NCI-H1417 (cell line): Measurements from ENCODE around the gene ADORA2B.
A peak's percentile ranks its signal among the peaks of the same experiment; 100 is the strongest.
"Not testable (repeated sequence)": the region's sequence is repeated elsewhere in the genome, so short reads cannot be mapped to it uniquely, and the experiment has no call there.

Source experiments
- DNase-seq, 3 experiments: peaks; one replicate each; lab custom pipeline; 2025; lab: John Stamatoyannopoulos, UW

ADORA2B gene

DNA sequence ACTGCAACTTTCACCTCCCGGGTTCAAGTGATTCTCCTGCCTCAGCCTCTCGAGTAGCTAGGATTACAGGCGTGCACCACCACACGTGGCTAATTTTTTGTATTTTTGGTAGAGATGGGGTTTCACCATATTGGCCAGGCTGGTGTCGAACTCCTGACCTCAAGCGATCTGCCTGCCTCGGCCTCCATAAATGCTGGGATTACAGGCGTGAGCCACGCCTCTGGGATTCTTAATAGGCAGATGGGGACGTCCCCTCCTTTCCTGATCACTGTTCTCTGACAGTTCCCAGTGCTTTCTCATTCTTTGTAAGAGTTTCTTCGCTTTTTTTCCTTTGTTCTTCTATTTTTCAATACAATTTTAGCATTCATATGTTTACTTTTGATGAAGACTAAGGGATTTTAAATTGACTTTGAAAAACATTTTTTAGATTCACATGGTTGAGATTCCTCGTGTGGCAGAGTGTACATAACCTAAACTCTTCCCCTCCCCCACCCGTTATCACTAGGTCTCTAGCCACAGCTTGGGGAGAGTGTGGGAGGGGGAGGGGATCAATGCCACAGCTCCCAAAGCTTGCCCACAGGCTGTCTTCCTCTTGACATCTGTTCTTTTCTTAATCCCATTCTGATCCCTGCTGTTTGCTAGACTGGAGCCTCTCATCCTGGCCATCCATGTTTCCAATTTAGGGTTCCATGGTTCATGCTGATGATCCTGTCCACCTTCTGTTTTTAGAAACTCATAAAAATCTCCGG is 11.0 kb downstream of the ADORA2B start:
- DNase-seq = no peak

DNA sequence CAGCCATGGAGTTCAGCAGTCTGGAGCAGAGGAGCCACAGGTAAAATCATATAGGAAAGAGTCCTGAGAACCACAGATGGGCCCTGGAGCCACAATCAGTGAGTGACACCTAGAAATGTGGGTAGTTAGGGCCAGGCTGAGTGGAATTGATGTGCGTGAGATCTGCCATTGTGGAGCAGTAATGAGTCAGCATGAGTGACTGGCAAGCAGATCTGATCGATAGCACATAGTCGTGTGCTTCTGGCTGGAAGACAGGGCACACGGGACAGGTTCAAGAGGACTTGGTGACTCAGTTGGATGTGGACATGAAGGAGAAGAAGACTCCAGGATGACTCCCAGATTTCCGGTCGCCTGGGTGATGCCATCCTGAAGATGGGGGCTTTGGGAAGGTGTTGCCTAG is 12.3 kb downstream of the ADORA2B start:
- no peak for DNase-seq

DNA sequence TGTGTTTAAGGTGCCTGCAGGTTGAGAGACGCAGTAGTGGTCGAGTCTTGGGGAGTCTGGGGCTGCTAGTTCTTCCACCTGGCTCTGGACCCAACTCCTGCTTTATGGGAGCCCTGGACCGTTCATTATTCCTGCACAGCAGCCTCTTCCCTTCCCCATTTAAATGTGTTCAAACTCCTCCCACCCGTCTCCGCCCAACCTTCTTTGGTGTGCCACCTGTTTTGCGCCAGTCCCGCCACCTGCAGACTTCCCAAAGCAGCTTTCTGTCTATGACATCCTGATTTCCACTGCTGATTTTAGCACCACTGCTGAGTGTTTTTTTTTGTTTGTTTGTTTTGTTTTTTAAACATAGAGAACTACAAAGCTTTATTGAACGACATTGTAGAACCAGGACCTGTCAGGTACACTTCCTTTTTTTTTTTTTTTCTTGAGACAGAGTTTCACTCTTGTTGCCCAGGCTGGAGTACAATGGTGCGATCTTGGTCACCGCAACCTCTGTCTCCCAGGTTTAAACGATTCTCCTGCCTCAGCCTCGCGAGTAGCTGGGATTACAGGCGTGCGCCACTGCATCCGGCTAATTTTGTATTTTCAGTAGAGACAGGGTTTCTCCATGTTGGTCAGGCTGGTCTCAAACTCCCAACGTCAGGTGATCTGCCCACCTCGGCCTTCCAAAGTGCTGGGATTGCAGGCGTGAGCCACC is 12.8 kb downstream of the ADORA2B start:
- DNase-seq = no peak

GRCh38 chr17:15958484-15958854 is 13.5 kb downstream of the ADORA2B start:
- no peak for DNase-seq

GRCh38 chr17:15963670-15964110 is 18.8 kb downstream of the ADORA2B start:
- no peak for DNase-seq

DNA sequence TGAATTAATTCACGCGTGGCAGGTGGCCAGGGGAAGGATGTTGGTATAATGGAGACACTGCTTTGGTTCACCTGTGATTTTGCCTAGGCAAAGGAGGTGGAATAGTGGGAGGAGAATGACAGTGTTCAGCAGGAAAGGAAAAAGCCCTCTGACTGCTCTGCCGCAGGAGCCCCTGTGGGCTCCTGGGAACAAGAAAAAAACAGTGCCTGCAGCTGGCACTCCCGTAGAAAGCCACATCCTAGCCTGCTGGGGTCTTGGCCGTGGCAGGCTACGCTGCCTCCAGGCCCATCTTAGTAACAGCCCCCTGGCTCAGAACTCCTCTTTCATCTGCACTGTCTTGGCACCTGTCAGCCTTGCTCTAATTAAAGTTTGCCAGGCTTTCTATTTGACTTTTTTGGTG is 20.6 kb downstream of the ADORA2B start:
- peak in 1 of 3 experiments; percentile 7 for DNase-seq

- DNase-seq = peak; percentile 49 to 75 (median 71)
Measured at GRCh38 chr17:15966183-15966878, 21.4 kb downstream of the ADORA2B start.

GRCh38 chr17:15966879-15967248 is 21.9 kb downstream of the ADORA2B start:
- DNase-seq = peak in 2 of 3 experiments; percentile 14 to 29

- no peak for DNase-seq
Measured at GRCh38 chr17:15967706-15968399, 22.9 kb downstream of the ADORA2B start.

GRCh38 chr17:15969463-15969862 is 24.5 kb downstream of the ADORA2B start:
- DNase-seq = no peak

DNA sequence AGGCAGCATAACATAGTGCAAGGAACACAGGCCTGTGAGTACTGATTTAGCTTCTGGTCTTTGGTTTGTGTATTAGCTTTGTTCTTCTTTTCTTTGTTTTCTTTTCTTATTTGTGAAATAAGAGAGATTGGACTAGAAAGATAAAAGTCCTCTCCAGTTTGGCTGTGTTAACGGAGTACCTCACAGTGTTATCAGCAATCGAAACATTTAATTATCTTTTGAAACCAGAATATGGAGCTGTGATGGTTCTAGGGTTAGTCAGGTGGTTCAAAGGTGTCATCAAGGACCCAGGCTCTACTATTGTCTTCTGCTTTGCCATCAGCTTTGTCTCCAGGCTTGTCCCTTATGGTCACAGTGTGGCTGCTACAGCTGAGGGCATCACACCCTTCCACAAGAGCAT is 25.6 kb downstream of the ADORA2B start:
- DNase-seq = no peak

- no peak for DNase-seq
Measured at GRCh38 chr17:15971098-15971678, 26.3 kb downstream of the ADORA2B start.

DNA sequence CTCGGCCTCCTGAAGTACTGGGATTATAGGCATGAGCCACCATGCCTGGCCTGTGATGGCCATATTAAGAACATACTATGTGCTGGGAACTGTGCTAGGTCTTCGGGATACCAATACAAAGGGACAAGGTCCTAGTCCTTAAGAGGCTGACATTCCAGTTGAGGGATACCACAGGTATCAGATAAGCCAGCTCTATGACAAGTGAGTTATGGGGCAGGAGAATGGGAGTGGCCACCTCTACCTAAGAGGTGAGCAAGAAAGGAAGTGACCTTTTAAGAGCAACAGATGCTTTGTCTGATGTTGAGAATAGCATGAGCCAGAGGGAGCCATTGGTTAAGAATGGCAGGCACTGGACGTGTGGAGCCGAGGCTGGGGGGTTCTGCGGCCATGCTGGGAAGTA is 27.0 kb downstream of the ADORA2B start:
- DNase-seq = no peak

DNA sequence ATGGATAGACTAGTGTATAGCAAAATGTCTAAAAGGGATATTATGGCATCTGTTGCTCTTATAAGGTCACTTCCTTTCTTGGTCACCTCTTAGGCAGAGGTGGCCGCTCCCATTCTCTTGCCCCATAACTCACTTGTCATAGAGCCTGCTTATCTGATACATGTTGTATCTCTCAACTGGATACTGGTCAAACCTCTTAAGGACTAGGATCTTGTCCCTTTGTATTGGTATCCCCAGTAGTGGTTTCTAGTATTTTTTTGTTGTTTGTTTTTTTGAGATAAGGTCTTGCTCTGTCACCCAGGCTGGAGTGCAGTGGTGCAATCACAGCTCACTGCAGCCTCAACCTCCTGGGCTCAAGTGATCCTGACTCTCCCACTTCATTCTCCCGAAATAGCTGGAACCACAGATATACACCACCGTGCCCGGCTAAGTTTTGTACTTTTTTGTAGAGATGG is 27.6 kb downstream of the ADORA2B start:
- no peak for DNase-seq

- no peak for DNase-seq
Measured at GRCh38 chr17:15973016-15973415, 28.1 kb downstream of the ADORA2B start.

DNA sequence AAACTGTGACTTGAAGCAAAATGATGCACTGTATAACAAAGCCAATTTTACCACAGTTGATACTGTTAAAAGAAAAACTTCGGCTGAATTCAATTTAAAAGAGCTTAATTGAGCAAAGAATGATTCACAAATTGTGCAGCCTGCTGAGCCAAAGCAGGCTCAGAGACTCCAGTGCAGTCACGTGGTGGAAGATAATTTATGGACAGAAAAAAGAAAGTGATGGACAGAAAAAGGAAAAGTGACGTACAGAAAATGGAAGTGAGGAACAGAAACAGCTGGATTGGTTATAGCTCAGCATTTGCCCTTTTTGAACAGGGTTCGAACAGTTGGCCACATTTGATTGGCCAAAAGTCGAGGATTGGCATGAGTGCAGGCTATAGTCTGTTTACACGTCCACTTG is 28.9 kb downstream of the ADORA2B start:
- no peak for DNase-seq

DNA sequence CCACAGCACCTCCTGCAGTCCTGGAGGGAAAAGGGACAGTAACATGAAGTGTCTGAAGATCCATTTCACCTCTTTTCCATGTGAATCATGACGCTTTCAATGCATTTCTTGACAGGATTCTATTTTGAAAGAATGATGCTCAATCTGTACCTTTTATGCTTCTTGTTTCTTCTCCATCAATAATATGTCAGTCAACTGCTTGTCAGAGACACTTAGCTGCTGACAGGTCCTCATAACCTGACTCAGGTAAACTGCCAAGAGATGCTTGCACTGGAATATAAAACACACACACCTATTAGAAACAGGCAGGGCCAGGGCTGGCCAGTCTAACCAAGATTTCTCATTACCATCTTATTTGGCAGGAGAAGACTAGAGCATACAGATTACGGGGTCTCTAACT is 33.0 kb downstream of the ADORA2B start:
- no peak for DNase-seq

GRCh38 chr17:15978606-15979005 is 33.7 kb downstream of the ADORA2B start:
- no peak for DNase-seq

DNA sequence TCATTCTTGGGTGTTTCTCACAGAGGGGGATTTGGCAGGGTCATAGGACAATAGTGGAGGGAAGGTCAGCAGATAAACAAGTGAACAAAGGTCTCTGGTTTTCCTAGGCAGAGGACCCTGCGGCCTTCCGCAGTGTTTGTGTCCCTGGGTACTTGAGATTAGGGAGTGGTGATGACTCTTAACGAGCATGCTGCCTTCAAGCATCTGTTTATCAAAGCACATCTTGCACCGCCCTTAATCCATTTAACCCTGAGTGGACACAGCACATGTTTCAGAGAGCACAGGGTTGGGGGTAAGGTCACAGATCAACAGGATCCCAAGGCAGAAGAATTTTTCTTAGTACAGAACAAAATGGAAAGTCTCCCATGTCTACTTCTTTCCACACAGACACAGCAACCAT is 34.1 kb downstream of the ADORA2B start:
- DNase-seq = not testable (repeated sequence)

DNA sequence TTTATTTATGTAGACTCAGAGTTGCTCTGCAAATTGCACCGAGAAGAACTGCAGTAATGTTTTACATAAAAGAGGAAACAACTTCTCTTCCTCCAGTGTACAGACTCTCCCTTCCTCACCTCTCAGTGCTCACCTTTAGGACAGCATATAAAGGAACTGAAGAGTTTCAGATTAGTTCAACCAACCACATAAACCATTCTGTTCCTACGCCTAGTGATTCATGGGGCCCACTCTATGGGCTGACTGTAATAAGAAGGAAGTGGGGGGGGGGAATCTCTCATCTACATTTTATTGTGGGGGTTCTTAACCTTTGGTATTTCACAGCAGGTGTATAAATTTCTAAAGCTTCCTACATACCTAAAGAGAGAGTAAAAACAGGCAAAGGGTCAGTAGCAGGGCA is 36.3 kb downstream of the ADORA2B start:
- no peak for DNase-seq

GRCh38 chr17:15981646-15982580 is 37.0 kb downstream of the ADORA2B start:
- DNase-seq = no peak
